Ectodermal cell (in vitro differentiated cells): ENCODE data around the gene SENP3.

ENCODE experiments used
- H3K27ac ChIP-seq: 2 replicates; pipeline ENCODE4 v1.7.0; 2013; ENCODE audit warnings: mild to moderate bottlenecking, low read depth, low read length; ENCODE audit not compliant: insufficient read depth, poor library complexity, severe bottlenecking
- H3K27me3 ChIP-seq: 2 replicates; pipeline ENCODE4 v1.7.0; 2013; ENCODE audit warnings: mild to moderate bottlenecking, low read length; ENCODE audit not compliant: insufficient read depth, control insufficient read depth, poor library complexity, severe bottlenecking
- H3K36me3 ChIP-seq: one replicate; pipeline ENCODE4 v1.7.0; 2013; ENCODE audit warnings: low read length; ENCODE audit not compliant: control insufficient read depth, insufficient read depth
- H3K4me1 ChIP-seq: one replicate; pipeline ENCODE4 v1.7.0; 2013; ENCODE audit warnings: low read length; ENCODE audit not compliant: control insufficient read depth, insufficient read depth
- H3K4me3 ChIP-seq: 2 replicates; pipeline ENCODE4 v1.7.0; 2013; ENCODE audit warnings: low read depth, low read length, control low read depth; ENCODE audit not compliant: insufficient read depth
- H3K9me3 ChIP-seq: 2 replicates; pipeline ENCODE4 v1.7.0; 2013; ENCODE audit warnings: mild to moderate bottlenecking, low read length, moderate library complexity; ENCODE audit not compliant: control insufficient read depth
- WGBS, 2 experiments: methylation state at CpG; one replicate each; pipeline ENCODE4 v1.1.7; 2013; ENCODE audit warnings: missing lambda C conversion rate in 2 of 2; 5-methylcytosine and 5-hydroxymethylcytosine counted together

Gene SENP3

DNA sequence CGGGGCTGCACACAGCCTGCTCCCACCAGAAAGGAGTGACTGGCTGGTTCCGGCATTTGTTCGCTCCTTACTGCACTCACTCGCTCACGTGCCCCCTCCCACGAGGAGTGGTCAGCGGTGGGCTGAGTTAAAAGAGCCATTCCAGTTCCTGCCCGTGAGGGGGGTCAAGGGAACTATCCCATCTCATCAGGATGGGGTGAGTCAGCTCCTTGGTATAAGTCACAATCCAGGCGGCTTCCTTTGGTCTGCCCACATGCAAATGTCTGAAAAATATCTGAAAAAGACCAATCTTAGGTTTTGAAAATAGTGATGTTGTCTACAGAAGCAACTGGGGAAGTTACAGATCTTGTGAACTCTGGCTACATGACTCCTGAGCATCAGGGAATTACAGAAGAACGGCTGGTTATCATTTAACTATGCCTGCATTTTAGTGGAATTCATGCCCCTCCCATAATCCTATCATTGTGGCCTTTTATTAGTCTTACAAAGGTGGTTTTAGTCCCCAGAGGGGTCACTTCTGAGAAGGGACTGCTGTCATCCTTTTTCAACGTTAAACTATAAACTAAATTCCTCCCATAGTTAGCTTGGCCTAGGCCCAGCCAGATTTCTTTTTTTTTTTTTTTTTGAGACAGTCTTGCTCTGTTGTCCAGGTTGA lies 22.7 kb upstream of the SENP3 start:
- Histone ChIP-seq H3K27me3 (peaks cover 11% of the 10 kb centered on the region), H3K9me3 (no peaks in the 10 kb centered on the region), H3K27ac (no peak overlapping the region), H3K36me3 (no peaks in the 10 kb centered on the region), H3K4me3 (no peak overlapping the region), H3K4me1 (no peaks in the 10 kb centered on the region)
- 76 to 81% methylated on average over 11 of the region's 11 CpGs for WGBS, 2 experiments

DNA sequence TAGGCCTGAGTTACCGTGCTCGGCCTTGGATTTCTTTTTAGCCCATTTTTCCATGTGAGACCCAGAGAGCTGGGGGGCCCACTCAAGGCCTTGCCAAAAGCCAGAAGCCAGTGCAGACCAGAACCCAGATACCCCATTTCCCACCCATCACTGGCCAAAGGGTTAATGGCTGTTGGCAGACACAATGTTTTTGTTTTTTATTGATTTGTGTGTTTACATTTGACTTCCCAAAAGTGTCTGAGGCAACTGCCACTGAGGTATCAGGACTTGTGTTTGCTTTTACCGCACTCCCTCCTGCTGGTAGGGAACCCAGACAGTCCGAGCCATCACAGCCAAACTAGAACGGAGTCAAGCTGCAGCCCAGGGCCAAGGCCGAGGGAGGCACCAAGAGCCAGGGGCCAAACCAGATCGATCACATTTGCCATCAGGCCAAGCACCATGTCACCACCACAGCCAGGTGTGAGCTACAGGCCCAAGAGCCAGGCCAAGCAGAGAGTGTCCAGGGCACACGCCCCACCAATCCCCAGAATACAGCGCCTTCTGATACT lies 20.6 kb upstream of the SENP3 start:
- Histone ChIP-seq H3K36me3 (no peaks in the 10 kb centered on the region), H3K9me3 (no peaks in the 10 kb centered on the region), H3K4me3 (no peak overlapping the region), H3K27ac (no peak overlapping the region), H3K4me1 (no peaks in the 10 kb centered on the region), H3K27me3 (peaks cover 11% of the 10 kb centered on the region)
- WGBS, 2 experiments = 89 to 91% methylated on average over 9 of the region's 9 CpGs

DNA sequence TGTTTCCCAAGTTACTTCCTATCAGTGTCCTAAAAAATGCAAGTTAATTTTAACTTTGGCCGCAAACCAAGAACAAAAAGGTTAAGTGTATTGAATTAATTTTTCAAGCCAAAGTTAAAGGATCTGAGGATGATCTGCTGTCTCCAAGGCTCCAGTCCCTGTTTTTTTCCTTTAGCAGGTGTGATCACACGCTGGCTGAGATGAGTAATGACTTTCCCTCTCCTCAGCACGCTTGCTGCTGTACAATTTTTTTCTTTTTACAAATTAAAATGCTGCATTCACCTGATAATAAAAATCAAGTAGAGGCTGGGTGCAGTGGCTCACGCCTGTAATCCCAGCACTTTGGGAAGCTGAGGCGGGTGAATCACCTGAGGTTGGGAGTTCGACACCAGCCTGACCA lies 16.8 kb upstream of the SENP3 start:
- H3K4me1 ChIP-seq = no peaks in the 10 kb centered on the region
- WGBS, 2 experiments = 72 to 83% methylated on average over 6 of the region's 6 CpGs
- H3K9me3 ChIP-seq = no peaks in the 10 kb centered on the region
- no peak overlapping the region for H3K4me3 ChIP-seq
- no peak overlapping the region for H3K27ac ChIP-seq
- no peaks in the 10 kb centered on the region for H3K36me3 ChIP-seq
- H3K27me3 ChIP-seq = peaks cover 31% of the 10 kb centered on the region

GRCh38 chr17:7548585-7549400 lies 12.9 kb upstream of the SENP3 start, which contains the start of gene TNFSF12:
Gene TNFSF12 (plus strand): TSS chr17:7549058. CDS start chr17:7549154, 96 bp downstream.
- Histone ChIP-seq H3K4me1 (no peaks in the 10 kb centered on the region), H3K9me3 (no peaks in the 10 kb centered on the region), H3K27me3 (peaks cover 21% of the 10 kb centered on the region), H3K4me3 (peak within 1 kb of the TSS; percentile 54), H3K36me3 (no peaks in the 10 kb centered on the region), H3K27ac (no peak within 1 kb of the TSS)
- 7% methylated on average over 63 to 65 of the region's 65 CpGs for WGBS, 2 experiments

GRCh38 chr17:7549401-7550055 lies 12.2 kb upstream of the SENP3 start:
- H3K36me3 ChIP-seq = no peaks in the 10 kb centered on the region
- peaks cover 20% of the 10 kb centered on the region for H3K27me3 ChIP-seq
- no peaks in the 10 kb centered on the region for H3K4me1 ChIP-seq
- H3K27ac ChIP-seq = no peak overlapping the region
- peak overlapping the region; percentile 54 for H3K4me3 ChIP-seq
- 81 to 83% methylated on average over 20 of the region's 20 CpGs for WGBS, 2 experiments
- H3K9me3 ChIP-seq = no peaks in the 10 kb centered on the region

- no peaks in the 10 kb centered on the region for H3K4me1 ChIP-seq
- H3K4me3 ChIP-seq = no peak overlapping the region
- H3K27ac ChIP-seq = no peak overlapping the region
- H3K36me3 ChIP-seq = no peaks in the 10 kb centered on the region
- WGBS, 2 experiments = 87 to 89% methylated on average over 6 of the region's 6 CpGs
- H3K9me3 ChIP-seq = no peaks in the 10 kb centered on the region
- H3K27me3 ChIP-seq = peaks cover 20% of the 10 kb centered on the region
These were observed 11.4 kb upstream of the SENP3 start for GRCh38 chr17:7550344-7550743.

DNA sequence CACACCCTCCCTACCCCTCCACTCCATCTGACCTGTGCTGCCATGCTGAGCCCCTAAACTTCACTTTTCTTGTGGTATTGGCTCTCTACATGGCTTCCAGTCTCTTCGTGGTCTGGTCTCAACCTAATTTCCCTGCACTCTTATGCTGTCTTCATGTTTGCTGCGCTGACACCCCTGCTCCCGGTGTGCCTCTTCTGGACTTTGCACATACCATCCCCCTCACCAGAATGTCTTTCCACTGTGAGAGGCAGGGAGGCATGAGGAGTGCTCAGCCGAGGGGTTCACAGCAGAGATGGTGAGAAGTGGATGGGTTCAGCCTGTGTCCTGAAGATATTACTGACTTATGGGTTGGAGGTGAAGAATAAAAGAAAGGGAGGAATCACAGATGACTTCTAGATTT lies 10.3 kb upstream of the SENP3 start:
- H3K4me3 ChIP-seq = no peak overlapping the region
- no peaks in the 10 kb centered on the region for H3K9me3 ChIP-seq
- no peaks in the 10 kb centered on the region for H3K36me3 ChIP-seq
- H3K27me3 ChIP-seq = peaks cover 20% of the 10 kb centered on the region
- H3K27ac ChIP-seq = no peak overlapping the region
- 90 to 91% methylated on average over 3 to 4 of the region's 4 CpGs for WGBS, 2 experiments
- H3K4me1 ChIP-seq = no peaks in the 10 kb centered on the region

DNA sequence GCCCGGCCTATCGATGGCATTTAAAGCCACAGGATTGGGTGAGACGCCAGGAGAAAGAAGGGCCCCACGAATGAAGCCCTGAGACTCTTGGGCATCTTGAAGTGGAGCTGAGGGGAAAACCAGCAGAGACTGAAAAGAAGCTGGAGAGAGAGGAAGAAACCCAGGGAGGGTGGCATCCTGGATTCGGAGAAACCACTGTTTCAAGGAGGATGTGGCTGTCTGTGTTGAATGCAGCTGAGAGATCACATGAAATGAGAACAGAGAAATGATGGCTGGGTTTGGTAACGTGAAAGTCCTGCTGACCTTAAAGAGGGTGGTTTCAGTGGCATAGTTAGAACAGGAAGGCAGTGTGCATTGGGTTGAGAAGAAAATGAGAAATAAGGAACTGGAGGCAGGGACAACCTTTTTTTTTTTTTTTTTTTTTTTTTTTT lies 9.1 kb upstream of the SENP3 start:
- WGBS, 2 experiments = 90 to 92% methylated on average over 6 of the region's 6 CpGs

GRCh38 chr17:7553356-7553755 lies 8.4 kb upstream of the SENP3 start:
- Histone ChIP-seq H3K27ac (no peak overlapping the region), H3K27me3 (peaks cover 7% of the 10 kb centered on the region), H3K36me3 (no peaks in the 10 kb centered on the region), H3K4me1 (peaks cover 13% of the 10 kb centered on the region), H3K9me3 (no peaks in the 10 kb centered on the region), H3K4me3 (no peak overlapping the region)
- WGBS, 2 experiments = 97 to 100% methylated on average over 1 of the region's 1 CpG

More for the DNA sequence above, 9.1 kb upstream of the SENP3 start:
- Histone ChIP-seq H3K4me1 (peaks cover 7% of the 10 kb centered on the region), H3K4me3 (no peak overlapping the region), H3K36me3 (no peaks in the 10 kb centered on the region), H3K27ac (no peak overlapping the region), H3K27me3 (peaks cover 14% of the 10 kb centered on the region), H3K9me3 (no peaks in the 10 kb centered on the region)
